Loucy (cell line): ENCODE measurements around the gene LCE3A.

Experiments used
- EZH2phosphoT487 ChIP-seq: fragments of 200-600 bp; IDR thresholded peaks from 2 replicates; pipeline ENCODE4 v1.6.1; 2018; ENCODE audit warnings: antibody characterized with exemption, mild to moderate bottlenecking, moderate library complexity, borderline replicate concordance
- TF ChIP-seq, protein P1 (sequence below): fragments of 200-600 bp; sonication (generic); conservative IDR thresholded peaks from 2 replicates; pipeline ENCODE4 v1.5.1; 2014; ENCODE audit warnings: mild to moderate bottlenecking, antibody characterized with exemption, low read length

DNA sequence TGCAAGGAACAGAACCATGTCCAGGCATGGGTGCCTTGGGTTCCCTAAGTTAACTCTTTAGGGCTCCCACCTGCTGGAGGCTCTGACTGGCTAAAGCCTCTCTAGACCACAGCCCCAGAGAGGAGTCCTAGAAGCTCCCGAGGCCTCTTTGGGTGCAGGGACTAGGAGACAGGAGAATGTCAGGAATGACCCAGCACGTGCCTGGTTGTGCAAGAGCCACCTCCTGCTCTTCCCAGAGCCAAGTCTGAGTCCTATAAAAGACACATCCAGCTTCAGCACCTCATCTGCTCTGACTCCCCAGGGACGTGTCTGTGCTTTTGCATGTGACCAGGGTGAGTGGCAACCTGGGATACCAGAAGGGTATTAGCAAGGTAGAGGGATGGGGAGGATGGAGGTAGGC, 40.2 kb upstream of the LCE3A start, which contains the start of gene LCE2D:
- TF ChIP-seq, protein P1, sequence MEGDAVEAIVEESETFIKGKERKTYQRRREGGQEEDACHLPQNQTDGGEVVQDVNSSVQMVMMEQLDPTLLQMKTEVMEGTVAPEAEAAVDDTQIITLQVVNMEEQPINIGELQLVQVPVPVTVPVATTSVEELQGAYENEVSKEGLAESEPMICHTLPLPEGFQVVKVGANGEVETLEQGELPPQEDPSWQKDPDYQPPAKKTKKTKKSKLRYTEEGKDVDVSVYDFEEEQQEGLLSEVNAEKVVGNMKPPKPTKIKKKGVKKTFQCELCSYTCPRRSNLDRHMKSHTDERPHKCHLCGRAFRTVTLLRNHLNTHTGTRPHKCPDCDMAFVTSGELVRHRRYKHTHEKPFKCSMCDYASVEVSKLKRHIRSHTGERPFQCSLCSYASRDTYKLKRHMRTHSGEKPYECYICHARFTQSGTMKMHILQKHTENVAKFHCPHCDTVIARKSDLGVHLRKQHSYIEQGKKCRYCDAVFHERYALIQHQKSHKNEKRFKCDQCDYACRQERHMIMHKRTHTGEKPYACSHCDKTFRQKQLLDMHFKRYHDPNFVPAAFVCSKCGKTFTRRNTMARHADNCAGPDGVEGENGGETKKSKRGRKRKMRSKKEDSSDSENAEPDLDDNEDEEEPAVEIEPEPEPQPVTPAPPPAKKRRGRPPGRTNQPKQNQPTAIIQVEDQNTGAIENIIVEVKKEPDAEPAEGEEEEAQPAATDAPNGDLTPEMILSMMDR, result no peak
- TF ChIP-seq EZH2phosphoT487, result no peak
